ENCODE measurements around the gene SLC35A5. TPM values are rescaled to one million over a fixed set of nuclear protein-coding genes. Genes with fewer than 3 reads are reported as not detected.
"Not testable (repeated sequence)": the region's sequence is repeated elsewhere in the genome, so short reads cannot be mapped to it uniquely, and the experiment has no call there.

The SLC35A5 gene
- total RNA-seq, 2 donors from 2014 or later, result 16.4 to 16.5 TPM

DNA sequence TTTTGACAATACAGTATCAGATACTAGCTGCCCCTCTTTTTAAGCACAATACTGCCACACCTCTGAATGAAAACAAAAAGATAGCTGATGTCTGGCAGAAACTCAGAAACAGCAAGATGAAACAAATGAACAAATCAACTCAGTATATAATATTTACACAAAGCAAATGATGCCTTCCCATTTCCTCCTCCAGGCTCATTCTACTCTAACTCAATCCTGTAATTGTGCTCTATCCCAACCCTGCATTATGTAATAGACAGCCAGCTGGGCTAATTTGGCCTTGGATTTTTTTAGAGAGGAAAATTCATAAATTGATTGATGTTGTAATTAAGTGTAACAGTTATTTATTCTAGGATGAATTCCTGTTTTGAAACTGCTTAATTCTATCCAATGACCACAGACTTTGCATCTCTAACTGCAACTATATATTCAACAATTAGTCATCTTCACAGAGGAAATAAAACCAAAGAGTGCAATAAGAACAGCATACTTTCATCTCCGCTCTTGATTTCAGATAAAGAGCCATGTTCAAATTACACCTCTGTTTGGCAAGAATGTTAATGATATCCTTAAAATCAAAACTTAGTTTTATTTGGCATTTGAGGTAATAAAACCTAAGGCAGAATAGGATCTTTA is 6.2 kb upstream of the SLC35A5 start:
- H3K27ac ChIP-seq, result no peak overlapping the region
- H3K36me3 ChIP-seq, result no peaks in the 10 kb centered on the region
- H3K9me3 ChIP-seq, result no peaks in the 10 kb centered on the region
- DNase-seq (ENCODE audit: low spot score), result no peak
- H3K4me3 ChIP-seq, result no peak overlapping the region
- no peaks in the 10 kb centered on the region for H3K27me3 ChIP-seq
- peaks cover 0 to 35% of the 10 kb centered on the region in 2 donors for H3K4me1 ChIP-seq
- TF ChIP-seq CTCF (IDR thresholded peaks at IDR 0.05), result no peak

DNA sequence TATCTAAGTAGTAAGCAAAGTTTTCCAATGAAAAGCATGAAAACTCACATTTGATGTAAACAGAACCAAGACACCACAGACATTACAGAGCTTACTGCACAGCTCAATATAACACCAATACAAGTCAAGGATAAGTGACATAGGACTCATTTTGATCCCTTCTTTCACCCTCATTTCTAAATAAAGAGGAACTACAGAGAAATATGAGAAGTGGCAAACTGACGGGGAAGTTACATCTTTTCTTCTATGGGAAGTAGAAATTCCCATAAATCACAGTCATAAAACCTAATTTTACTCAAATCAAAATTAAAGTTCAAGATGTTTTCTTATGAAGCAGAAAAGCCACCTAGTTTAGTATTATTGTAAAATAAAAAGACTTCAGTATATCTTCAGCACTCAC is 3.9 kb upstream of the SLC35A5 start:
- H3K4me1 ChIP-seq, result peaks cover 0 to 34% of the 10 kb centered on the region in 2 donors
- no peak overlapping the region for H3K4me3 ChIP-seq
- H3K36me3 ChIP-seq, result no peaks in the 10 kb centered on the region
- H3K27ac ChIP-seq, result no peak overlapping the region
- no peak for DNase-seq (ENCODE audit: low spot score)
- no peak for TF ChIP-seq CTCF (IDR thresholded peaks at IDR 0.05)
- H3K27me3 ChIP-seq, result no peaks in the 10 kb centered on the region
- H3K9me3 ChIP-seq, result no peaks in the 10 kb centered on the region

- no peak for TF ChIP-seq CTCF (IDR thresholded peaks at IDR 0.05)
- no peak for DNase-seq (ENCODE audit: low spot score)
- Histone ChIP-seq H3K36me3 (no peaks in the 10 kb centered on the region), H3K4me1 (peaks cover 0 to 32% of the 10 kb centered on the region in 2 donors), H3K9me3 (no peaks in the 10 kb centered on the region), H3K4me3 (peak overlapping the region; percentile 59 to 78), H3K27me3 (no peaks in the 10 kb centered on the region), H3K27ac (peak overlapping the region; percentile 96 to 97)
Observed at GRCh38 chr3:112560307-112560706, 1.5 kb upstream of the SLC35A5 start.

DNA sequence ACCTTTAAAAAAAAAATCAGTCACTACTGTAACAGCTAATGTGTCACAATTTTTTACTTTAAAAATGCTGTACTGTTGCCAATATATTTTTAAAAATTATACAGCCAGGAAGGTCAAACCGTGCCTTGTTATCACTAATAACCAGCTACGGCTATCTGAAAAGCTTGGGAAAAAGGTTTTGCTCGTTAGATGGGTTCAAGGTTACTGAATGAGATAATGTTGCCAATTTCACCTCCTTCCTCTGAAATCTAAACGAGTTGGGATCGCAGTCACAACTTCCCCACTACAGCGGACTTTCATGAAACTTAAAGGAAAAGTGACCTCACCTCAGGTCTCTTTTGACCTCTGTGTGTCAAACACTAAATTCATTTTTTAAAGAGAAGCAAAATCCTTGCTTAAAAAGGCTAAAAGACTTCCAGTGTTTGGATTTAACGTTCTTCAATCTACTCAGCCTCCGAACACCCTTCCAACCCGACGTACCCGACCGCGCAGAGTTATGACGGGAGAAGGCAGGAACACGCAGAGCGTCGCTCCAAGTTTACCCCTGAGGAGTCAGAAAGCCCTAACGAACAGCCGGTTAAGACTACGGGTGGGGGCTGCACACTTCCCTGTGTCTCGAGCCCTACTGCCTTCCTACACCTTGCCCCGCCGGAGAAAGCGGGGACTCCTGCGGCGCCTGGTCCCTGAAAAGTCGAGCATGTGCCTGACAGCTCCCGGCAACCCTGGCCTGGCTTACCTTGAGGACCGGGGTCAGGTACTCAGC is 943 bp upstream of the SLC35A5 start:
- no peaks in the 10 kb centered on the region for H3K36me3 ChIP-seq
- no peaks in the 10 kb centered on the region for H3K27me3 ChIP-seq
- H3K27ac ChIP-seq, result peak overlapping the region; percentile 96 to 97
- peak overlapping the region; percentile 59 to 78 for H3K4me3 ChIP-seq
- TF ChIP-seq CTCF (IDR thresholded peaks at IDR 0.05), result no peak
- no peaks in the 10 kb centered on the region for H3K9me3 ChIP-seq
- peaks cover 0 to 32% of the 10 kb centered on the region in 2 donors for H3K4me1 ChIP-seq
- peak; percentile 69 for DNase-seq (ENCODE audit: low spot score)

DNA sequence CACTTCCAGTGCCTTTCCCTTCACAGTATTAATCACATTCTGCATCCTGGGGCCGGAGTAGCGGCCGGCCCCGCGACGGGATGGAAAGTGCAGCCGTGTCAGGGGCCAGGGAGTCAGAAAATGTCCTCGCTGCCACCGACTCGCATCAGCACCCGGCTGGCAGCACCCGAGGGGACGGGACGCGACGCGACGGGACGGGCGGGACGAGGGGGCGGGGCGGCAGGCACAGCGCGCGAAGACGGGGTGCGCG is 436 bp upstream of the SLC35A5 start:
- peak; percentile 64 for DNase-seq (ENCODE audit: low spot score)
- H3K27ac ChIP-seq, result peak overlapping the region; percentile 96 to 97
- H3K36me3 ChIP-seq, result no peaks in the 10 kb centered on the region
- H3K9me3 ChIP-seq, result no peaks in the 10 kb centered on the region
- H3K4me1 ChIP-seq, result peaks cover 0 to 32% of the 10 kb centered on the region in 2 donors
- H3K4me3 ChIP-seq, result peak overlapping the region; percentile 59 to 78
- TF ChIP-seq CTCF (IDR thresholded peaks at IDR 0.05), result no peak
- no peaks in the 10 kb centered on the region for H3K27me3 ChIP-seq

GRCh38 chr3:112564247-112564939 is 2.5 kb downstream of the SLC35A5 start:
- not testable (repeated sequence) for H3K36me3 ChIP-seq; H3K27me3 ChIP-seq; H3K9me3 ChIP-seq; H3K27ac ChIP-seq; H3K4me3 ChIP-seq; DNase-seq (ENCODE audit: low spot score)
- H3K4me1 ChIP-seq, result peaks cover 0 to 22% of the 10 kb centered on the region in 2 donors
